Osteocyte (in vitro differentiated cells): Measurements from ENCODE around the gene KCNMB1. TPM values are rescaled to one million over a fixed set of nuclear protein-coding genes. Genes with fewer than 3 reads are reported as not detected.

Experiments
- DNase-seq: peaks from one replicate; pipeline ENCODE4 v3.0.0; 2021; ENCODE audit warnings: mixed read lengths; ENCODE audit not compliant: unreplicated experiment; ENCODE audit errors: extremely low spot score
- H3K27ac Mint-ChIP-seq: one replicate; pipeline ENCODE4 v1.8.0; 2021; ENCODE audit warnings: mild to moderate bottlenecking, mixed read lengths; ENCODE audit not compliant: unreplicated experiment
- H3K27me3 Mint-ChIP-seq: one replicate; pipeline ENCODE4 v1.8.0; 2021; ENCODE audit warnings: mixed read lengths; ENCODE audit not compliant: unreplicated experiment
- H3K36me3 Mint-ChIP-seq: one replicate; pipeline ENCODE4 v1.8.0; 2021; ENCODE audit warnings: mixed read lengths; ENCODE audit not compliant: unreplicated experiment
- H3K4me1 Mint-ChIP-seq: one replicate; pipeline ENCODE4 v1.8.0; 2021; ENCODE audit warnings: mixed read lengths; ENCODE audit not compliant: unreplicated experiment
- H3K4me3 Mint-ChIP-seq: one replicate; pipeline ENCODE4 v1.8.0; 2021; ENCODE audit warnings: mild to moderate bottlenecking, moderate library complexity, mixed read lengths; ENCODE audit not compliant: unreplicated experiment
- H3K9me3 Mint-ChIP-seq: one replicate; pipeline ENCODE4 v1.8.0; 2021; ENCODE audit warnings: mixed read lengths; ENCODE audit not compliant: unreplicated experiment
- CTCF ChIP-seq: fragments of 200-600 bp; sonication (generic); IDR thresholded peaks from 2 replicates; pipeline ENCODE4 v1.5.0; 2021; ENCODE audit warnings: antibody characterized with exemption, mild to moderate bottlenecking, moderate library complexity
- total RNA-seq: library from RNA; stranded (reverse); gene quantifications from 2 replicates; pipeline ENCODE4 v1.2.1, GENCODE V29; 2021

Gene KCNMB1
- total RNA-seq, 1 donor from 2014 or later = 3.5 TPM

- Mint-ChIP-seq H3K36me3 (no peaks in the 10 kb centered on the region), H3K27ac (no peak overlapping the region), H3K27me3 (peaks cover 75% of the 10 kb centered on the region), H3K9me3 (no peaks in the 10 kb centered on the region), H3K4me1 (peaks cover 4% of the 10 kb centered on the region), H3K4me3 (no peak overlapping the region)
- TF ChIP-seq CTCF = no peak
- no peak for DNase-seq
Measured at GRCh38 chr5:170353961-170354360, 35.2 kb downstream of the KCNMB1 start.

GRCh38 chr5:170353011-170353761 lies 36.0 kb downstream of the KCNMB1 start:
- no peak for TF ChIP-seq CTCF
- H3K9me3 Mint-ChIP-seq = no peaks in the 10 kb centered on the region
- no peak for DNase-seq
- H3K27ac Mint-ChIP-seq = no peak overlapping the region
- H3K27me3 Mint-ChIP-seq = peaks cover 83% of the 10 kb centered on the region
- peaks cover 8% of the 10 kb centered on the region for H3K4me1 Mint-ChIP-seq
- H3K4me3 Mint-ChIP-seq = no peak overlapping the region
- H3K36me3 Mint-ChIP-seq = no peaks in the 10 kb centered on the region

- no peak overlapping the region for H3K27ac Mint-ChIP-seq
- H3K9me3 Mint-ChIP-seq = peaks cover 4% of the 10 kb centered on the region
- no peak overlapping the region for H3K4me3 Mint-ChIP-seq
- peaks cover 72% of the 10 kb centered on the region for H3K27me3 Mint-ChIP-seq
- no peak for TF ChIP-seq CTCF
- peaks cover 7% of the 10 kb centered on the region for H3K4me1 Mint-ChIP-seq
- no peaks in the 10 kb centered on the region for H3K36me3 Mint-ChIP-seq
- no peak for DNase-seq
Measured at GRCh38 chr5:170348137-170348633, 41.0 kb downstream of the KCNMB1 start.

- TF ChIP-seq CTCF = no peak
- H3K27me3 Mint-ChIP-seq = peaks cover 64% of the 10 kb centered on the region
- H3K36me3 Mint-ChIP-seq = no peaks in the 10 kb centered on the region
- DNase-seq = no peak
- H3K4me3 Mint-ChIP-seq = no peak overlapping the region
- H3K9me3 Mint-ChIP-seq = peaks cover 4% of the 10 kb centered on the region
- peaks cover 4% of the 10 kb centered on the region for H3K4me1 Mint-ChIP-seq
- H3K27ac Mint-ChIP-seq = no peak overlapping the region
Measured at GRCh38 chr5:170347022-170347567, 42.1 kb downstream of the KCNMB1 start.

- peaks cover 4% of the 10 kb centered on the region for H3K9me3 Mint-ChIP-seq
- H3K27me3 Mint-ChIP-seq = peaks cover 58% of the 10 kb centered on the region
- peaks cover 4% of the 10 kb centered on the region for H3K4me1 Mint-ChIP-seq
- H3K36me3 Mint-ChIP-seq = no peaks in the 10 kb centered on the region
- no peak for DNase-seq
- no peak overlapping the region for H3K27ac Mint-ChIP-seq
- no peak overlapping the region for H3K4me3 Mint-ChIP-seq
- TF ChIP-seq CTCF = no peak
Measured at GRCh38 chr5:170345971-170346370, 43.2 kb downstream of the KCNMB1 start.
